IMR-90 (cell line): ENCODE measurements around the gene PDE8B. TPM values are rescaled to one million over a fixed set of nuclear protein-coding genes. Genes with fewer than 3 reads are reported as not detected.

ENCODE experiments used
- ATAC-seq: fragments of 200-7000 bp; cut with Tn5 transposase; 2 replicates; pipeline ENCODE4 v1.9.1; 2020; ENCODE audit warnings: low read depth, mild to moderate bottlenecking, moderate library complexity
- BruUV-seq: library from RNA; stranded (reverse); fragments of 400-500 nt; replicated peaks from 2 replicates; lab custom pipeline; 2021; lab: Mats Ljungman, UMichigan
- CTCF ChIA-PET: fragments of 300-600 bp; formaldehyde crosslinking; extraction: SDS; loops from one replicate; lab custom pipeline; 2021; ENCODE audit warnings: antibody characterized with exemption; lab: Yijun Ruan, JAX
- POLR2A ChIA-PET: fragments of 300-600 bp; sonication (Branson Sonifier 250); formaldehyde crosslinking; loops from one replicate; lab custom pipeline; 2022; ENCODE audit warnings: antibody characterized with exemption; ENCODE audit not compliant: unreplicated experiment; lab: Charles Lee
- DNase-seq: peaks from one replicate; pipeline ENCODE4 v3.0.0; 2013
- H2AFZ ChIP-seq: replicated peaks from 2 replicates; pipeline ENCODE3; 2013; ENCODE audit warnings: low read length, mild to moderate bottlenecking; ENCODE audit not compliant: poor library complexity
- H2AK5ac ChIP-seq: 2 replicates; pipeline ENCODE4 v1.6.1; 2013; ENCODE audit warnings: low read depth, low read length, inconsistent platforms
- H2AK9ac ChIP-seq: replicated peaks from 2 replicates; pipeline ENCODE3; 2013; ENCODE audit warnings: mild to moderate bottlenecking, low read depth, low read length, moderate library complexity; ENCODE audit not compliant: poor library complexity
- H2BK120ac ChIP-seq: 2 replicates; pipeline ENCODE4 v1.6.1; 2013; ENCODE audit warnings: low read depth, low read length, inconsistent platforms
- H2BK15ac ChIP-seq: 3 replicates; pipeline ENCODE4 v1.6.1; 2013; ENCODE audit warnings: low read depth, low read length, inconsistent platforms
- H2BK20ac ChIP-seq: 2 replicates; pipeline ENCODE4 v1.6.1; 2013; ENCODE audit warnings: low read depth, mild to moderate bottlenecking, inconsistent platforms, low read length, moderate library complexity
- H2BK5ac ChIP-seq: 2 replicates; pipeline ENCODE4 v1.6.1; 2013; ENCODE audit warnings: mild to moderate bottlenecking, low read depth, low read length, inconsistent platforms; ENCODE audit not compliant: poor library complexity, severe bottlenecking
- H3K14ac ChIP-seq: replicated peaks from 2 replicates; pipeline ENCODE4 v1.6.1; 2013; ENCODE audit warnings: low read depth, low read length, inconsistent platforms
- H3K18ac ChIP-seq: 2 replicates; pipeline ENCODE4 v1.6.1; 2013; ENCODE audit warnings: low read depth, low read length, control low read depth
- H3K23ac ChIP-seq: 2 replicates; pipeline ENCODE4 v1.6.1; 2013; ENCODE audit warnings: low read depth, low read length, inconsistent platforms
- H3K27ac ChIP-seq: 2 replicates; pipeline ENCODE4 v1.5.1; 2013; ENCODE audit warnings: mild to moderate bottlenecking, control low read depth, low read length; ENCODE audit not compliant: insufficient read depth
- H3K27me3 ChIP-seq: 2 replicates; pipeline ENCODE4 v1.6.1; 2013; ENCODE audit warnings: low read length; ENCODE audit not compliant: control insufficient read depth, insufficient read depth
- H3K36me3 ChIP-seq: 2 replicates; pipeline ENCODE4 v1.6.1; 2013; ENCODE audit warnings: low read length, mixed read lengths; ENCODE audit not compliant: control insufficient read depth, insufficient read depth
- H3K4ac ChIP-seq: 2 replicates; pipeline ENCODE4 v1.6.1; 2013; ENCODE audit warnings: low read depth, low read length, inconsistent platforms
- H3K4me1 ChIP-seq: 2 replicates; pipeline ENCODE4 v1.6.1; 2013; ENCODE audit warnings: low read length, mixed read lengths; ENCODE audit not compliant: control insufficient read depth, insufficient read depth
- H3K4me2 ChIP-seq: 2 replicates; pipeline ENCODE4 v1.6.1; 2013; ENCODE audit warnings: low read depth, mild to moderate bottlenecking, control low read depth, low read length, moderate library complexity
- H3K4me3 ChIP-seq: 2 replicates; pipeline ENCODE4 v1.5.1; 2013; ENCODE audit warnings: low read depth, mild to moderate bottlenecking, control low read depth, low read length, moderate library complexity; ENCODE audit not compliant: insufficient read depth
- H3K56ac ChIP-seq: 2 replicates; pipeline ENCODE4 v1.6.1; 2013; ENCODE audit warnings: low read length, inconsistent platforms; ENCODE audit not compliant: insufficient read depth; ENCODE audit errors: extremely low read depth
- H3K79me1 ChIP-seq, 2 experiments: 2 replicates each; pipeline ENCODE4 v1.6.1; 2013; ENCODE audit warnings: low read length in 2 of 2, inconsistent platforms in 1 of 2, low read depth in 1 of 2
- H3K9ac ChIP-seq: 2 replicates; pipeline ENCODE4 v1.6.1; 2013; ENCODE audit warnings: low read depth, low read length, control low read depth
- H3K9me1 ChIP-seq: 2 replicates; pipeline ENCODE4 v1.6.1; 2013; ENCODE audit warnings: low read length, inconsistent platforms; ENCODE audit not compliant: insufficient read depth
- H3K9me3 ChIP-seq: 2 replicates; pipeline ENCODE4 v1.6.1; 2013; ENCODE audit warnings: low read length; ENCODE audit not compliant: control insufficient read depth, insufficient read depth
- H4K20me1 ChIP-seq: 2 replicates; pipeline ENCODE4 v1.6.1; 2013; ENCODE audit warnings: low read length, inconsistent platforms; ENCODE audit not compliant: insufficient read depth
- H4K5ac ChIP-seq: 2 replicates; pipeline ENCODE4 v1.6.1; 2013; ENCODE audit warnings: mild to moderate bottlenecking, low read depth, low read length, control low read depth
- H4K8ac ChIP-seq, 2 experiments: 2 replicates each; pipeline ENCODE4 v1.6.1; 2013; ENCODE audit warnings: low read depth in 2 of 2, low read length in 2 of 2, control low read depth in 1 of 2, inconsistent platforms in 1 of 2
- H4K91ac ChIP-seq: 2 replicates; pipeline ENCODE4 v1.6.1; 2013; ENCODE audit warnings: low read depth, low read length, inconsistent platforms; ENCODE audit not compliant: insufficient read depth
- BHLHE40 ChIP-seq: fragments of 150-350 bp; IDR thresholded peaks from 2 replicates; pipeline ENCODE4 v1.6.1; 2016; ENCODE audit warnings: mild to moderate bottlenecking, low read depth, low read length
- MAFK ChIP-seq: IDR thresholded peaks from 2 replicates; pipeline ENCODE4 v1.6.1; 2012; ENCODE audit warnings: low read depth, low read length, improper control_type of control experiment
- MXI1 ChIP-seq: IDR thresholded peaks from 2 replicates; pipeline ENCODE4 v1.6.1; 2012; ENCODE audit warnings: low read depth, mild to moderate bottlenecking, low read length, moderate library complexity, borderline replicate concordance
- NFE2L2 ChIP-seq: fragments of 150-350 bp; IDR thresholded peaks from 2 replicates; pipeline ENCODE4 v1.6.1; 2016; ENCODE audit warnings: low read depth, mild to moderate bottlenecking, low read length
- RAD21 ChIP-seq: IDR thresholded peaks from 2 replicates; pipeline ENCODE4 v1.6.1; 2012; ENCODE audit warnings: low read length, improper control_type of control experiment
- SMC3 ChIP-seq: fragments of 150-350 bp; IDR thresholded peaks from 2 replicates; pipeline ENCODE4 v1.6.1; 2016; ENCODE audit warnings: low read depth, mild to moderate bottlenecking, antibody characterized with exemption, low read length, moderate library complexity
- WGBS, 2 experiments: methylation state at CpG; one replicate each; pipeline versions ENCODE4 v1.1.5 to v1.1.7; 2013; ENCODE audit warnings: missing lambda C conversion rate in 2 of 2; ENCODE audit not compliant: insufficient read length in 1 of 2; ENCODE audit errors: extremely low coverage in 2 of 2; 5-methylcytosine and 5-hydroxymethylcytosine counted together
- dilution Hi-C: fragments of 300-500 bp; cut with HindIII; formaldehyde crosslinking; loops from one replicate; pipeline ENCODE4 v1.14.3; 2018; ENCODE audit warnings: low sequenced_read_pairs; ENCODE audit not compliant: unreplicated experiment
- in situ Hi-C: fragments of 300-500 bp; cut with MboI; formaldehyde crosslinking; loops from 3 replicates; pipeline ENCODE4 v1.14.3; 2019; ENCODE audit warnings: low sequenced_read_pairs, inconsistent platforms, mixed read lengths
- intact Hi-C: fragments of 100-400 bp; cut with micrococcal nuclease; formaldehyde crosslinking; loops from 2 replicates; pipeline ENCODE4 v1.10.0; 2022
- polyA plus RNA-seq, 3 experiments: library from polyadenylated mRNA; depleted of rRNA; stranded (reverse); fragments of >200 nt; gene quantifications; 2 replicates each; pipeline ENCODE4 v1.2.3, GENCODE V29; 2012; ENCODE audit warnings: low replicate concordance in 1 of 3
- total RNA-seq: library from RNA; depleted of rRNA; stranded (reverse); fragments of >200 nt; gene quantifications from 2 replicates; pipeline ENCODE4 v1.2.3, GENCODE V29; 2012

Gene PDE8B
- total and polyA plus RNA-seq, 2 of the 4 experiments (the other 2 are of a cell fraction) = under 0.01 to 0.03 TPM

DNA sequence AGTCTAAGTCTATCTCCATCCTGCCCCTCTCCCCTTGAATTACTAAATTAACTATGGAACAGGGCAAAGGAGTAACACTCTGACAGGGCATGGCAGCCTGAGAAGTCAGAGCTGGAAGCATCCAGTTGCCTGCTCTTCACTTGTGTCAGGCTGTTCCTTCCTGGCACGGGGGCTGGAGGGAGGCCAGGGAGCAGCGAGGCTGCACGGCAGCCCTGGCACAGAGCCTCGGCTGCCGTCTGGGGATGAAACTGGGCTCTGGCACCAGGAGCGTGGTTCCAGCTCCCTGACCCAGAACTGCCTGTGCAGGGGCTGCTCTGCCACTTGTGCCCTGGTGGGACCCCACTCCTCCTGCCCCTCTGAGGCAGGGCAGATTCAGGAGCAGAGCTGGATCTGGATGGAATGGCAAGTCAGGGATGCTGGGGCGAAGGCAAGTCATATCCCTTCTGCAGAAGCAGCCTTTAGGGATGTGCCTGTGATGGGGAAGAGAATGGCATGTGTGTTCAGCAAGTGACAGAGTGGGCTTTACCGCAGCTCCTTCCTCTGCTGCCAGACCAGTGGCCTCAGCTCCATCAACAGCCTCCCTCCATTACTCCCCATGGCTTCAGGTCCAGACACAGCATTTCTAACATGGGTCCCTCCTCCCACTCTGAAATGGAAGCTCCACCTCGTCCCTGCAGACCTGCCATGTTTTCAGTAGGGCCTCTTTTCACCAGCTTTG is 42.2 kb upstream of the PDE8B start:
- ATAC-seq (peak; percentile 77), DNase-seq (peak; percentile 57)
- H2AFZ ChIP-seq = peak overlapping the region; percentile 81
- in situ Hi-C loops (no loop called here), intact Hi-C loops (loop anchor here (5.0 kb wide), 1 partner anchor 696 kb away; no protein-coding TSS in a partner anchor), dilution Hi-C loops (no loop called here)
- peak overlapping the region; percentile 63 for H3K56ac ChIP-seq
- H3K18ac ChIP-seq = peak overlapping the region; percentile 63
- no peaks in the 10 kb centered on the region for H3K9me3 ChIP-seq
- peak overlapping the region; percentile 40; the same call in 1 of the 2 replicates for H3K9ac ChIP-seq
- peaks cover 20% of the 10 kb centered on the region for H3K4me1 ChIP-seq
- H2BK15ac ChIP-seq = peak overlapping the region; percentile 78; the same call in 2 of the 3 replicates
- 0% methylated on average over 6 of the region's 9 CpGs; no CpG with 5 or more reads in 1 of the 2 experiments for WGBS, 2 experiments
- ChIA-PET CTCF (interaction anchor here (0.6 to 1.2 kb wide), 2 partner anchors 23 to 1794 kb away, joined by 3 to 4 read pairs; no protein-coding TSS in a partner anchor), POLR2A (no interaction called here)
- BruUV-seq = no TSS peak
- peak overlapping the region; percentile 80 for H2AK5ac ChIP-seq
- H3K79me1 ChIP-seq = no peaks in the 10 kb centered on the region
- TF ChIP-seq NFE2L2 = no peak
- TF ChIP-seq MAFK = no peak
- no peak for TF ChIP-seq MXI1
- peak; percentile 64; the same call in 1 of the 2 replicates for TF ChIP-seq BHLHE40
- TF ChIP-seq RAD21 = no peak
- TF ChIP-seq SMC3 = no peak
- peak overlapping the region; percentile 87 for H2BK5ac ChIP-seq
- peak overlapping the region; percentile 66 for H3K4me2 ChIP-seq
- peaks cover 4% of the 10 kb centered on the region for H3K27me3 ChIP-seq
- H3K36me3 ChIP-seq = no peaks in the 10 kb centered on the region
- H3K23ac ChIP-seq = peak overlapping the region; percentile 86
- H3K4me3 ChIP-seq = no peak overlapping the region
- peak overlapping the region; percentile 80 for H3K27ac ChIP-seq
- H2AK9ac ChIP-seq = no peak overlapping the region
- H2BK120ac ChIP-seq = peak overlapping the region; percentile 70
- H4K91ac ChIP-seq = peak overlapping the region; percentile 85
- peak overlapping the region; percentile 61 for H3K14ac ChIP-seq
- peak overlapping the region; percentile 95 for H2BK20ac ChIP-seq
- H4K8ac ChIP-seq = peak overlapping the region; percentile 48 to 83
- peaks cover 23% of the 10 kb centered on the region for H3K9me1 ChIP-seq
- peak overlapping the region; percentile 65 for H4K5ac ChIP-seq
- H3K4ac ChIP-seq = peak overlapping the region; percentile 72
- no peaks in the 10 kb centered on the region for H4K20me1 ChIP-seq
